Uterus (tissue), 2 donors: ENCODE data around the gene ZNF273.
"Not testable (repeated sequence)": the region's sequence is repeated elsewhere in the genome, so short reads cannot be mapped to it uniquely, and the experiment has no call there.

Source experiments
- POLR2A ChIP-seq, 2 donors: fragments of 450-650 bp; IDR thresholded peaks; one replicate each; pipeline ENCODE4 v1.6.1; 2016; ENCODE audit warnings: antibody characterized with exemption in 2 of 2, mild to moderate bottlenecking in 1 of 2, moderate library complexity in 1 of 2
- TF ChIP-seq, protein P1 (sequence below), 4 experiments: fragments of 200-600 bp in 2 of 4; fragments of 450-650 bp in 2 of 4; sonication (generic) in 2 of 4; IDR thresholded peaks; one replicate each; pipeline ENCODE4 v1.5.1; 2016 to 2019; ENCODE audit warnings: antibody characterized with exemption in 4 of 4, mild to moderate bottlenecking in 2 of 4, moderate library complexity in 1 of 4

DNA sequence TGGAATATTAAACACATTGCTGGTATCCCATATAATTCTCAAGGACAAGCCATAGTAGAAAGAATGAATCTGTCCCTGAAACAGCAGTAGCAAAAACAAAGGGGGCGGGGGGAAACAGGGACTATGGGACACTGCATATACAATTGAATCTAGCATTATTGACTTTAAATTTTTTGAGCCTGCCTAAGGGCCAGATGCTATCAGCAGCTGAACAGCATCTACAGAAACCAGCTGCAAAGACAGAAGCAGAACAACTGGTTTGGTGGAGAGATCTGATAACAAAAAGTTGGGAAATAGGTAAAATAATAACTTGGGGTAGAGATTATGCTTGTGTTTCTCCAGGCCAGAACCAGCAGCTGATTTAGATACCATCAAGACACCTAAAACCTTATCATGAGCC, 45.7 kb downstream of the ZNF273 start:
- TF ChIP-seq, protein P1, sequence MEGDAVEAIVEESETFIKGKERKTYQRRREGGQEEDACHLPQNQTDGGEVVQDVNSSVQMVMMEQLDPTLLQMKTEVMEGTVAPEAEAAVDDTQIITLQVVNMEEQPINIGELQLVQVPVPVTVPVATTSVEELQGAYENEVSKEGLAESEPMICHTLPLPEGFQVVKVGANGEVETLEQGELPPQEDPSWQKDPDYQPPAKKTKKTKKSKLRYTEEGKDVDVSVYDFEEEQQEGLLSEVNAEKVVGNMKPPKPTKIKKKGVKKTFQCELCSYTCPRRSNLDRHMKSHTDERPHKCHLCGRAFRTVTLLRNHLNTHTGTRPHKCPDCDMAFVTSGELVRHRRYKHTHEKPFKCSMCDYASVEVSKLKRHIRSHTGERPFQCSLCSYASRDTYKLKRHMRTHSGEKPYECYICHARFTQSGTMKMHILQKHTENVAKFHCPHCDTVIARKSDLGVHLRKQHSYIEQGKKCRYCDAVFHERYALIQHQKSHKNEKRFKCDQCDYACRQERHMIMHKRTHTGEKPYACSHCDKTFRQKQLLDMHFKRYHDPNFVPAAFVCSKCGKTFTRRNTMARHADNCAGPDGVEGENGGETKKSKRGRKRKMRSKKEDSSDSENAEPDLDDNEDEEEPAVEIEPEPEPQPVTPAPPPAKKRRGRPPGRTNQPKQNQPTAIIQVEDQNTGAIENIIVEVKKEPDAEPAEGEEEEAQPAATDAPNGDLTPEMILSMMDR (IDR thresholded peaks at IDR 0.05) = not testable (repeated sequence)
- not testable (repeated sequence) for TF ChIP-seq POLR2A (IDR thresholded peaks at IDR 0.05)
